GM23248 (cell line): ENCODE data around the gene PACSIN1.
"Not testable (repeated sequence)": the region's sequence is repeated elsewhere in the genome, so short reads cannot be mapped to it uniquely, and the experiment has no call there.

Experiments used
- EZH2 ChIP-seq: fragments of 200-600 bp; sonication (generic); IDR thresholded peaks from 2 replicates; pipeline ENCODE4 v1.6.1; 2018; ENCODE audit warnings: antibody characterized with exemption, mild to moderate bottlenecking; ENCODE audit not compliant: insufficient read depth, poor library complexity, severe bottlenecking
- EZH2phosphoT487 ChIP-seq: fragments of 200-600 bp; sonication (generic); IDR thresholded peaks from 2 replicates; pipeline ENCODE4 v1.6.1; 2018; ENCODE audit warnings: antibody characterized with exemption, moderate library complexity, mild to moderate bottlenecking, low read depth; ENCODE audit not compliant: insufficient read depth

DNA sequence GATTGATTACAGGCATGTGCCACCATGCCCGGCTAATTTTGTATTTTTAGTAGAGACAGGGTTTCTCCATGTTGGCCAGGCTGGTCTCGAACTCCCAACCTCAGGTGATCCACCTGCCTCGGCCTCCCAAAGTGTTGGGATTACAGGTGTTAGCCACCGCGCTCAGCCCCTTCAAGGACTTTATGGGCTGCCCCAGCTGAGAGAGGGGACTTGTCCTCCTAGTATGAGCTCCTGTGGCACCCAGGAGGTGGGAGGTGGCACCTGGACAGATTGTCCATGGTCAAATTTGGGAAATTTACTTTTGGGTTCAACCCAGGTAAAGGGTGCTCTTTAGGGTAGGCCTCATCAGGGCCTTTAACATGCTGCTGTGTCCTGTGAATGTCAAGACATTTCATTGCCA, 17.9 kb downstream of the PACSIN1 start:
- TF ChIP-seq EZH2phosphoT487, EZH2: not testable (repeated sequence)
